ENCODE measurements around the gene RPN2. TPM values are rescaled to one million over a fixed set of nuclear protein-coding genes. Genes with fewer than 3 reads are reported as not detected.

The RPN2 gene
- total RNA-seq, 1 donor from 2014 or later: 84.7 TPM

DNA sequence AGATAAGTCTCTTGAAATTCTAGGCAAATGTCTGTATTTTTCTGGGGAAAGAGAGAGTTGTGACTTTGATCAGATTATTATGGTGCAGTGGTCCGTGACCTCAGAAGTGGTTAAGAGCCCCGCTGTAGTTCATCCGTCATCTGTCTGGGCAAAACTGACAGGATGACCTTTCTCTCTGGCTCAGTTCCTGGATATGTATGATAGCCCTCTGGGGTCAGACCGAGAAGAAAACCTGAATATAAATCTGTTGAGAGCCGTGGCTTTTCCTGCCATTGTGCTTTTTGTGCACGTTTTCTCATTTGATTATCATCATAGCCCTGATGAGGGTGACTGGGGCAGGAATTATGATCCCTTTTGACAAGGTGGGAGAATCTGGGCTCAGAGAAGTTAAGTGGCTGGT lies 55.9 kb downstream of the RPN2 start:
- peak; percentile 22 for ATAC-seq

DNA sequence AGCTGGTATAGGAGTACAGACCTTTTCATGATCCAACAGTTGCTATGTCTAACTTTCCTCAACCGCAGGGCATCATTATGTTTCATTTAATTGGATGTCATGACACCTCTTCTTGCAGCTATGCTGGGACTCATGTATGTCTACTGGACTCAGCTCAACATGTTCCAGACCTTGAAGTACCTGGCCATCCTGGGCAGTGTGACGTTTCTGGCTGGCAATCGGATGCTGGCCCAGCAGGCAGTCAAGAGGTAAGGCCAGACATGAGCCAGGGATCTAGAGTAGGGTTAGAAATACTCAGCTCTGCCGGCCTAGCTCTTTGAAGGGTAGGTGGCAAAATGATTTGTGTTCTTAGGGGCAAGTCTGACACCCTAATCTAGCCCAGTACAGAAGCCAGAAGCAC lies 57.3 kb downstream of the RPN2 start:
- intact Hi-C loops (cut with micrococcal nuclease): no loop called here
- peak; percentile 77 for DNase-seq
- peak; percentile 95 for ATAC-seq

More for the DNA sequence above, 55.9 kb downstream of the RPN2 start:
- no peak for DNase-seq
- intact Hi-C loops (cut with micrococcal nuclease): no loop called here

DNA sequence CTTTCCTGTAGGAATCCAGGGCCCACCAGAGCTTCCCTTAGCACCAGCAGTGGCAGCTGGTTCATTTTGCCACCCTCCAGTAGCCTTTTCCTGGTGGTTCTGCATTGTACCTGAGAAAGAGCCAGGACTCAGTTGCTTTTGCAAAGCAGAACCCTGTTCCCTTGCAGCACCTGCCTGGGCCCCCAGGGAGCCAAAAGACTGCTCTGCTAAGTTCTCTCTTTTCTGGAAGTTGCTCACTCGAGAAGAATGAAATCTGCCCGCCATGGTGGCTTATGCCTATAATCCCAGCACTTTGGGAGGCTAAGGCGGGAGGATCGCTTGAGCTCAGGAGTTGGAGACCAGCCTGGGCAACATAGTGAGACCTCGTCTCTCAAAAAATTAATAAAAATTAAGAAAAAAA lies 58.5 kb downstream of the RPN2 start:
- no peak for DNase-seq
- intact Hi-C loops (cut with micrococcal nuclease): no loop called here
- ATAC-seq: no peak

DNA sequence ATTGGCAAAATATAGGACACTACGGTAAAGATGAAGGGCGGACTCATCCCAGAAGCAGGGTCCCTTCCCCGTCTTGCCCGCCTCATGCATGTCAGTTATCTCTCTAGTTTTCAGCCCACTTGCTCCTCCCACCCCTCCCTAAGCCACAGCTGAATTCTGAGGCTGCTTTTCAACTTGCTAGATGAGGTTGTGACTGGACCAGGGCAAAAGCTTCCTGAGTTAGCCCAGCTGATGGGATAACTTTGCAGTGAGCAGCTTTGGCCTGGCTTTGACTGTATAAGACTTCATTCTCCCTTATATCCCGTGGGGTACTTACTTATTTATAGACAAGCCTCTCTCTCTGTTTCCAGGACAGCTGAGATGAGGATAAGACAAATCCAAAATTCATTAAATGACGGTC lies 59.3 kb downstream of the RPN2 start:
- intact Hi-C loops (cut with micrococcal nuclease): no loop called here
- no peak for ATAC-seq
- DNase-seq: no peak

DNA sequence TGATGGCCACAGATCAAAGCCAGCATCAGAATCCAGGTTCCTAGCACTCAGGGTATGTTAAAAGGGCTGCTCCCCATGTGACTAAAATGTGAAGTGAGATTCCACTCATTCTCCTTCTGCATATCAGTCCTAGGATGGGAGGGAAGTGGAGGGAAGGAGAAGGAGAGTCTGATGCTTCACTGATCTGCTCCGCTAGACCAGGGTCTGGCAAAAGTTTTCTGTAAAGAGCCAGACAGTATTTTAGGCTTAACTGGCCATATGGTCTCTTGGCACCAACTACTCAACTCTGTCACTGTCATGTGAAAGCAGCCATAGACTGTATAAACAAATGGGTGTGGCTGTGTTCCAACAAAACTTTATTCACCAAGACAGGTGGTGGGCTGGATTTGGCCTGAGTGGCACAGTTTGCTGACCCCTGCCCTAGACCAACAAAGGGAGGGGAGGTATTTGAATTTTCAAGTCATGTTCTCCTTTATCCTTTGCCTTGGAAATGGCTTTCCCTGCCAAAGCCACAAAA lies 59.9 kb downstream of the RPN2 start:
- no peak for ATAC-seq
- intact Hi-C loops (cut with micrococcal nuclease): no loop called here

DNA sequence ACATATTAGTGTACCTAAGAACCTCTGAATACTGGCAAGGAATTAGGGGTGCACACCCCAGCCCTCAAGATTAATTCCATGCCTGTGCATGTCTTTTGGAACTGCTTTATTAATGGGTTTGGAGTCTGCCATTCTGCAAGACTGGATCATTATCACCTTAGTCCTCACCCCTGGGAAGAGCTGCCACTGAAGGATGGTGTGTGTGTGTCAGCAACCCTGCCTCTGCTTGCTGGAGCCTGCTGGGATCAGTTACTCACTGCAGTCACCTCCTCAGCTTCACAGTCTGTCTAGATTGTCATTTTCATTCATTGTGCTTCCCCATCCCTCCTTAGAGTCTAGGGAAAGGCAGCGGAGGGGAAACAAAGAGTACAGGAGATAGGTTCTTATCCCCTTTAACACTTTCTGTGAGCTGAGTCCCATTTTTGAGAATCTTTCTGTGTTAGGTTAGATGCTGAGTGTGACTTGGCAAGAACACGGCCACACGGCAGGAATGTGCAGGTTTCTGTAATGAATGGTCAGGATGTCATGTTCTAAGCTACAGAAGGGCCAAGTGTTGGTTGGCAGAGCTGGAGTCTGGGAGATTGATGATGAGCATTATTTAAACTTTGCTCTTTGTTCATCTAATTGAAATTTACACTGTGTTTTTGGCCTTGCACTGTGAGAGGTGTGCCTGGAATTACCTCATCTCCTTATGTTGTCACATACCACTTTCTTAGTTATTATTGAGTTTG lies 61.4 kb downstream of the RPN2 start:
- DNase-seq: no peak
- no peak for ATAC-seq
- intact Hi-C loops (cut with micrococcal nuclease): no loop called here

More for the DNA sequence above, 59.9 kb downstream of the RPN2 start:
- no peak for DNase-seq

DNA sequence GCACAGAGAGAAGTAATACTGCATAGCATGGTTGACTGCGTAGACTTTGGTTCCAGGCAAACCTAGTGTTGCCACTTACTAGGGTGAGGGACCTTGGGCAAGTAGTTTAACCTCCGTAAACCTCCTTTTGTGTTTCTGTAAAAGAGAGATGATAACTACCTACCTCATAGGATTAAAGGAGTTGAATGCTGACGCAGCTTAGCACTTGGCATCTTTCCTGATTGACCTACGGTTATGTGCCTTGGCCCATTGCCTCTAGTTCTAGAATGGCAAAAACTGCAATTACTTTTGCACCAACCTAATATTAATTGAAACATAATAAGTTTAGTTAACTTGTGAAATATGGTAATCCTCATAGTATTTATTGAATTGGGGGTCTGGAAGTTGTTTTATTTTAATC lies 63.4 kb downstream of the RPN2 start:
- ATAC-seq (no peak), DNase-seq (no peak)
- intact Hi-C loops (cut with micrococcal nuclease): no loop called here

DNA sequence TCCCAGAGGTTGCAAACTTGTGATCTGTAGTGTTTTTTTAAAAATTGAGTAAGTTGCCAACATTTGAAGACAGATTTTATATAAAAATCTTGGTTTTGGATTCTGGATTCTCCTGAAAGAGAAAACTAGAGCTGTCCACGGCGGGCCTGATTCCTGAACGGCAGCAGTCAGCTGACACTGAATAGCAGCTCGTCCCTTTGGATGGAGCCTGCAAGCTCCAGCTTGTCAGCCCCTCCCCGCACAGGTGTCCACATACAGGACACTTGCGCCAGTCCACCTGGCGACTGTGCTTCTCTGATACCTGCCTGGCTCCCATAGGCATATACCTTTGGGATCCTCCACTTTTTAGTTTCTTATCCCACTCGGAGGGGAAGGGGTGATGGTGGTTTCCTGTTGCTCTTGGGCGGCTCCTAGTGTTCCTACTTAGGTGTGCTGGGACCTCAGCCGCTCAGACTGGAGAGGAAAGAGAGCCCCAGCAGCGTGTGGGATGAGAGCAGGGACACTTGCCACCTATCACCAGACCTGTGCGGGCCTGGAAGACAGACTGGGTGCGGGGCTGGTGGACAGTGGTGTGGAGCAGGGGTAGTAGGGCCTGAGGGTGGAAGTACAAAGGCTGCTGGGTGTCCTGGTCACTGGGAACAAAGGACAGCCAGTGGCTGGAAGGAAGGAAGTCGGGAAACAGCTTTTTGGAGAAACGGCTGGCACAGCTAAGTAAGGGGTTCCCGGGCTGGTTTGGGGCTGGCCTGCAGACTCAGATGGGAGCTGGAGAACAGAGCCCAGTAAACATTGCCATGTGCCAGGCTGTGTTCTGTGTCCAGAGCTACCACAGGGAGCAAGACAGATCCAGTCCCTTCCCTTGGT lies 64.2 kb downstream of the RPN2 start:
- ATAC-seq: peak; percentile 57
- intact Hi-C loops (cut with micrococcal nuclease): no loop called here
- DNase-seq: no peak

DNA sequence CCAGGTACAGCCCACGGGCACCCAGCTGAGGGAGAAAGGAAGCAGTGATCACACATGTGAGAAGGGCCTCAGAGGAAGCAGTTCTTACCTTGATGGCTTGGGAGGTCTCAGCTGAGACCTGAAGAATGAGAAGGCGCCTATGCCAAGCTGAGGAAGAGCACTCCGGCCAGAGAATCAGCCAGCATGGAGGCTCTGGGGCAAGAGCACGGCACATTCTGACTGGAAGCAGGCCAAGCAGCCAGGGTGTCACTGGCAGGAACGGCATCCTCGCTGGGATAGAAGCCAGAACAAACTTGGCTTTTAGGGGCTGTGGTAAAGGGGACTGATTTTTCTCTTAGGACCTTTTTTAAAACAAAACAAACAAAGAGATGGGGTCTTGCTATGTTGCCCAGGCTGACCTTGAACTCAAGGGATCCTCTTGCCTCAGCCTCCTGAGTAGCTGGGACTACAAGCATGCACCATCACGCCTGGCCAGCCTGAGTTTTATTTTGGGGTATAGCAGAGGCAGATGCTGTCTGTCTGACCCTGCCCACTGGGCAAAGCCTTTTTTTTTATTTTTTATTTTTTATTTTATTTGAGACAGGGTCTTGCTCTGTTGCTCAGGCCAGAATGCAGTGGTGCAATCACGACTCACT lies 64.9 kb downstream of the RPN2 start:
- intact Hi-C loops (cut with micrococcal nuclease): no loop called here
- peak; percentile 87 for ATAC-seq
- DNase-seq: peak; percentile 74

DNA sequence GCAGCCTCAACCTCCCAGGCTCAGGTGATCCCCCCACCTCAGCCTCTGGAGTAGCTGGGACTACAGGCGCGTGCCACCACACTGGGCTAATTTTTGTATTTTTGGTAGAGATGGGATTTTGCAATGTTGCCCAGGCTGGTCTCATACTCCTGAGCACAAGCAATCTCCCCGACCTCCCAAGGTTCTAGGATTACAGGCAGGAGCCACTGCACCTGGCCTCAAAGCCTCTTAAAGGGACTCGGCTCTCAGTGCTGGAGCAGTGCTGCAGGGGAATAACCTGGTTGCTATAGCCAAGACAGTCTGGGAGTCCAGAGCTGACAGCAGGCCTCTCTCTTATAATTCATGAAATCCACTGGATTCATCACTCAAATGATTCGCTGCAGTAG lies 65.4 kb downstream of the RPN2 start:
- intact Hi-C loops (cut with micrococcal nuclease): no loop called here
- DNase-seq (no peak), ATAC-seq (no peak)

DNA sequence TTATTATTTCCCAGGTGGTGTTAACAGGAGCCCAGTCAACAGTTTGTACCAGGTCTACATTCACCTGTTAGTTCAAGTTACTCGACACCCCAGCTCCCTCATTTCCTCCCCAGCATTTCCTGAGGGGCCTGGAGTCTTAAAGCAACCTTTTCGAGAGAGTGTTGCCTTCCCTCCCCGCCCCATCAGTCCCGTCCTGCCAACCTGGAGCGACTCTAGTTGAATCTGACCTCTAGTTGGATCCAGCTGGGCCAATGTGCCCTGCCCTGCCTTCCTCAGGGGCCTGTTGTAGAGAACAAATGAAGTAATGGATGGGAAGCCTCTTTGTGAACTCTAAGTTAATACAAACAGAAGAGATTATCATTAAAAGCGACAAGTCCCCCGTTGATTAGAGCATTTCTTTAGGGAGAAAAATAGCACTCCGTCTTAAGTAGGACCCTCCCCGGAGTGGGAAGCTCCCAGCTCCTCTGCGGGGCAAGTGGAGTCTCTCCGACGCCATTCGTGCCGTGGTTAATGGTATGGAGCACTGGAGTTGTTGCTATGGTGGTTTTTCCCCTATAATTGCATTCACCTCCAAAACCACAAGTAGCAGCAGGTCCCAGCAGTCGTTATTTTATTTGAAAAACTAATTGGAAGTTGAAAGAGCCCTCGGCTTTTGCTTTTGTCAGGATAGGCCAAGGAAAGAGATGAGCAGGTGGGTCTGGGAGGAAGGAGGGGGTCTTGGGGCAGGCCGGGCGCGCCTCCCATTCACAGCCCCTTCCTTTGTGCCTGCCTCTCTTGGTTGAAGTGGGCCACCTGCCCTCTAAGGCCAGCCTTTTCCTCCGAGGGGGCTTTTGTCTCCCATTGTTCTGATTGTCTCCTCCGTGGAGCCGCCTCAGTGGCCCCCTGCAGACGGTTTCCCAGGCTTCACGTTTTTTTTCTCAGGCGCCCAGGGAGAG lies 66.4 kb downstream of the RPN2 start:
- ATAC-seq: no peak

DNA sequence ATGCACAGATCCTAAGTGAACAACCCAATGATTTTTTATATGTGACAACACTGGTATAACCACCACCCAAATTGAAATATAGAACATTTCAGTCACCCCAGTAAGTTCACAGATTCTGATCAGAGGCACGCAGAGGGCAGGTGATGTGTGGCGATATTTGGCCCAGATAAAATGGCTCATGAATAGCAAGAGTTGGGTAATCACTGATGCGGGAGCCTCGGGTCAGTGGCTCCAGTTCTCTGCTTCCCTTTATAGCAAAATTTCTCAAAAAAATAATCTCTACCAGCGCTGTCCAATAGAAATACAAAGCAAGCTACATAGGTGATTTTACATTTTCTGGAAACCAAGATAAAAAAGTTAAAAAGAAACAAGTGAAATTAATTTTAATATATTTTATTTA lies 67.6 kb downstream of the RPN2 start:
- ATAC-seq (no peak), DNase-seq (no peak)
- intact Hi-C loops (cut with micrococcal nuclease): no loop called here

More for the DNA sequence above, 66.4 kb downstream of the RPN2 start:
- no peak for DNase-seq
- intact Hi-C loops (cut with micrococcal nuclease): no loop called here

DNA sequence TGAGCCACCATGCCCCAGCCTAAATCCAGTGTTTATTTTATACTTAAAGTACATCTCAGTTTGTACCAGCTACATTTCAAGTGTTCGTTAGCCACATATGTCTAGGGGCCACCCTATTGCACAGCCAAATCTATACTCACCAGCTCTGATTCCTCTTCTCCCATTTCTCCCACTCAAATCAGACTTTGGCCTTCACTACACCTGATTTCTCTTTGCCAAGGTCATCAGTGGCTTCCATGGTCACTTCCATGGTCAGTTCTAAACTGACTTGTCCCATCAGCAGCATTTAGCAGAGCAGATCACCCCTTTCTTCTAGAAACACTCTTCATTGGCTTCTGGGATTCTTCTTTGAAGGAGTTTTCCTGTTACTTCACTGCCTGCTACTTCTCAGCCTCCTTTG lies 68.4 kb downstream of the RPN2 start:
- intact Hi-C loops (cut with micrococcal nuclease): no loop called here
- DNase-seq (no peak), ATAC-seq (no peak)

DNA sequence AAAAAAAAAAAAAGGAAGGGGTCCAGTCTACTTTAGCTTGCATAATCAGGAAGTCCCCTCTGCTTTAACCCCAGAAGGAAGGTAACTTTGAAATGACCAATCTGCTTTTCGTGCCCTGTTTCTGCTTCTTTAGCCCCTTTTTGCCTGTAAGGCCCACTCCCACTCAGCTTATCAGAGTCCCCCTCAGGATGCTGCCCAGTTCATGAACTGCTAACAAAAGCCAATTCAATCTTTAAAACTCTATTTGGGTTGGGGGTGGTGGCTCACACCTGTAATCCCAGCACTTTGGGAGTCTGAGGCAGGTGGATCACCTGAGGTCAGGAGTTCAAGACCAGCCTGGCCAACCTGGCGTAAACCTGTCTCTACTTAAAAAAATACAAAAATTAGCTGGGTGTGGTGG lies 70.2 kb downstream of the RPN2 start:
- intact Hi-C loops (cut with micrococcal nuclease): no loop called here
- ATAC-seq: no peak

DNA sequence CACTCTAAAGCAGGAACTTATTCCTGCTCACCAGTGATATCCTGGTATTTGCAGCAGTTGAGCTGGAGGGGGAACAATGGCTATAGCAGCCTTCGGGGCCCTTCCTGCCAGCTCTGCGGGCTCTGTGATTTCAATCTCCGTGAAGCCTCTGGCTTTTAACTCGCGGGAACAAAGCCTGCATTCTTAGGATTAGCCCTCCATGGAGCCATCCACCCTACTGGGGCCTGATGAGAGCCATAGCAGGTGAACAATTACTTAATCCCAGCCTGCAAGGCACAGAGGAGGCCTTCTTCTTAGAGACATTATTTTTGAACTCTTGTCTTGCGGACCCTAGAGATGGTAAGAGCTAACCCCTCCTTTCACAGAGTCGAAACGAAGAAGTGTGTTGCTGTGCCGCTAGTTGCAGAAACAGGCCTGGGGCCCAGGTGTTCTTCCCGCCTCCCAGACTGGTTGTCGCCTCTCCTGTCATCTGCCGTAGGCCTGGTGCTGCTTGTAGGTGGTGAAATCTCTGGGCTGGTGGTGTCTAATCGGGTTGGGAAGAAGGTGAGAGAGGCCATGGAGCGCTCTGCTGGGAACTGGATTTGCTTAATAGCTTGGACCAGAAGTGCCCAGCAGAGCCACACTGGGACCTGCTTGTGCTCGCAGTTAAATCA lies 72.8 kb downstream of the RPN2 start:
- intact Hi-C loops (cut with micrococcal nuclease): no loop called here
- DNase-seq (no peak), ATAC-seq (no peak)

More for the DNA sequence above, 70.2 kb downstream of the RPN2 start:
- no peak for DNase-seq

DNA sequence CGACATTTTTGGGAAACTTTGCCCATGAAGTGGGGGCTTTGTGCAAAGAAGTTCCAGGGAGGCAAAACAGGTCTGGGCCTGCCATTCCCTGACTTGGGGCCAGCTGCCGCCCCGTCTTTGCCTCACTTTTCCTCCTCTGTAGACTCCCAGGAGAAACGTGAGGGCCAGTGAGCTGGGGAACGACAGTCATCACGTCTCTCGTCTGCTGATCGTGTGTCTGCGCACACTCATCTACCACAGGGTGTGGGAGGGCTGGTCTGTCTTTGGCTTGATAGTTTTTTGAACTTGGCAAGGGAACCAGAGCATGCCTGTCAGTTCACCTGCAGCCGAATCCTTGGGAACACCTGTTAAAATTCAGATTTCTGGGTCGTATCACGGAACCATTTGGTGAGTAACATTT lies 74.0 kb downstream of the RPN2 start:
- DNase-seq: no peak
- no peak for ATAC-seq
- intact Hi-C loops (cut with micrococcal nuclease): no loop called here

DNA sequence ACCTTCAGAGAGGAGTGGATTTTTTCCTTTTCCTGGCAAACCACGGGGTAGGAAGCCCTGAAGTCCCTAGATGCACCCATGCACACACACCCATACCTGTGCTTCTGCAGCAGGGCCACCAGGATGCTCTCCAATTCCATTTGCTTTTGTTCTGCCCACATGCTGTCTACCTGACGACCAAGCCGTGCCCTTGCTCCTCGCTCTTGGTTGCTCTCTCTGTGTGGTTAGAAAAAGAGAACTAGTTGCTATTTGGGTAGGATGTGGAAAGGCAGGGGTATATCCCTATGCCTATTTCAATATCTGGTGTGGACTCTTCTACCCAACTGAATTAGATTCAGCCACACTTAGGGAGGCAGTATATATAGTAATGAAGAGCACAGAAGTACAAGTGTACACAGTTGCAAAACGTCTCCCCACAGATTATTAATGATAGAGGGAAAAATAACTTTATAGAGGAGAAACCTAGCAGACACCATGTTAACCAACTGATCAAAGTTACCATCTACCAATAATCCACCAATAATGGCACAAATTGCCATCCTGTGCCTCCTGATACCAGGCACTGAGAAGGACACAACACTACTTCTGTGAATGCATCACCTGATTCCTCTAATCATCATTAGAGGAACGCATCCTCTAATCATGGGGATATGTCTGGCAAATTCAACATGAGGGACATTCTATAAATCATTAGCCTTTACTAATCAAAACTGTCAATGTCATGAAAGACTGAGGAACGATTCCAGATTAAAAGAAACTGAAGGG lies 75.2 kb downstream of the RPN2 start:
- intact Hi-C loops (cut with micrococcal nuclease): no loop called here
- DNase-seq: no peak
- ATAC-seq: no peak

DNA sequence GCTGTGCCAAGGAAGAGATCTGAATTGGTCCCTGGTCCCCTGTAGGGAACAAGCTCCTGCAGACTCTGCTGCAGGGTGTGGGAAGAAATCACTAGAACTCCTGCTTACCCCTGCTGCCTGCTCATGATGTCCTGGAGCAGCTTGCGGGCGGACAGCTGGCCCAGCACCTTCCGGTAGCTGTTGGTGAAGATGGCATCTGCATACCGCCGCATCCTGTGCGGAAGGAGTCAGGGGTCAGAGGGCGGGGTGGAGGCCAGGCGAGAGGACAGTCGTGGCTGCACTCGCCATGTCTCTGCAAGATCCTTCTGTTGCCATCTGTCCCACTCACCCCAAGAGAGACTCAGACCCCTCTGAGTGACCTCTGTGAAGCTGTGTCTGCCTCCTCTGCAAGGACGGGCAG lies 77.2 kb downstream of the RPN2 start:
- intact Hi-C loops (cut with micrococcal nuclease): no loop called here
- ATAC-seq (no peak), DNase-seq (no peak)

All from left ventricle myocardium superior (tissue), 1 donor.